Measurements from ENCODE around the gene PTPRF.
"Not testable (repeated sequence)": the region's sequence is repeated elsewhere in the genome, so short reads cannot be mapped to it uniquely, and the experiment has no call there.

The PTPRF gene

GRCh38 chr1:43634721-43635120 lies 104.0 kb downstream of the PTPRF start:
- DNase-seq (ENCODE audit: low read depth) = no peak

- no peak for DNase-seq (ENCODE audit: low read depth)
Observed at GRCh38 chr1:43636006-43636641, 105.4 kb downstream of the PTPRF start.

DNA sequence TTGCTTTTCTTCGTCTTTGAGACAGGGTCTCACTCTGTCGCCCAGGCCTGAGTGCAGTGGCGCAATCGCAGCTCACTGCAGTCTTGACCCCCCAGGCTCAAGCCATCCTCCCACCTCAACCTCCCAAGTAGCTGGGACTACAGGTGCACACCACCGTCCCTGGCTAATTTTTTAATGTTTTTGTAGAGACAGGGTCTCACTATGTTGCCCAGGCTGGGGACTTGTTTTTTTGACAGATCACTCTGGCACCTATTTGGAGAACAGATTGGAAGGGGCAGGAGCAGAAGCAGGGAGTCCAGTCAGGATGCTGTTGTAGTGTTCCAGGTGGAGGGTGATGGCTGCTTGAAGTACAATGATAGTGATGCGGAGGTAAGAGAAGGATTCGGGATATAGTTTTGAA lies 106.6 kb downstream of the PTPRF start:
- no peak for DNase-seq (ENCODE audit: low read depth)

DNA sequence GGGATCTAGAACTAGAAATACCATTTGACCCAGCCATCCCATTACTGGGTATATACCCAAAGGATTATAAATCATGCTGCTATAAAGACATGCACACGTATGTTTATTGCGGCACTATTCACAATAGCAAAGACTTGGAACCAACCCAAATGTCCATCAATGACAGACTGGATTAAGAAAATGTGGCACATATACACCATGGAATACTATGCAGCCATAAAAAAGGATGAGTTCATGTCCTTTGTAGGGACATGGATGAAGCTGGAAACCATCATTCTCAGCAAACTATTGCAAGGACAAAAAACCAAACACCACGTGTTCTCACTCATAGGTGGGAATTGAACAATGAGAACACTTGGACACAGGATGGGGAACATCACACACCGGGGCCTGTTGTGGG lies 107.7 kb downstream of the PTPRF start:
- not testable (repeated sequence) for DNase-seq (ENCODE audit: low read depth)

DNA sequence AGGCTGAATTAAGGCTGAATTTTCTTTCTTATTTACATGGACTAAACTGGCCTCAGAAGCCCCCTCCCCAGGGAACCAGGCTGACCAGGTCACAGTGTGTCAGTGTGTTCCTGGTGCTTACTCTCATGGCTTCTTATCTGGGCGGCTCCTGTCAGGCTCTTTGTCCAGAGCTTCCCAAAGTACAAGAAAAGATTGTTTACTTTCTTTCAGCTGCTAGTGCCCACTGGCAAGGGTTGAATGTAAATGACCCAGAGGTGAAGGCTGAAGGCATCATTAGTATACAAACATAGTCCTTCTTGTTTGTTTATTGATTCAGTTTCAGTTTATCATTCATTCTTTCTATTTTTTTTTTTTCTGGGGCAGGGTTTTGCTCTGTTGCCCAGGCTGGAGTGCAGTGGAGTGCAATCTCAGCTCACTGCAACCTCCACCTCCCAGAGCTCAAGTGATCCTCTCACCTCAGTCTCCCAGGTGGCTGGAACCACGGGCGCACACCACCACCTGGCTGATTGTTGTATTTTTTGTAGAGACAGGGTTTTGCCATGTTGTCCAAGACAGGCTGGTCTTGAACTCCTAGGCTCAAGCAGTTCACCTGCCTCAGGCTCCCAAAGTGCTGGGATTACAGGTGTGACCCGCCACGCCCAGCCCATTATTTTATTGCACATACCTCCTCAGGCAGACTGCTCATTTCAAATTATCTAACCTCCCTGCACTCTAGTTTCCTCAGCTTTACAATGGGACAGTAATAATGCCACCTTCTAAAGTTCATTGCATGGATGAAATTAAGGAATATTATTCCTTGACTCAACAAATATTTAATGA lies 109.5 kb downstream of the PTPRF start:
- DNase-seq (ENCODE audit: low read depth) = no peak

DNA sequence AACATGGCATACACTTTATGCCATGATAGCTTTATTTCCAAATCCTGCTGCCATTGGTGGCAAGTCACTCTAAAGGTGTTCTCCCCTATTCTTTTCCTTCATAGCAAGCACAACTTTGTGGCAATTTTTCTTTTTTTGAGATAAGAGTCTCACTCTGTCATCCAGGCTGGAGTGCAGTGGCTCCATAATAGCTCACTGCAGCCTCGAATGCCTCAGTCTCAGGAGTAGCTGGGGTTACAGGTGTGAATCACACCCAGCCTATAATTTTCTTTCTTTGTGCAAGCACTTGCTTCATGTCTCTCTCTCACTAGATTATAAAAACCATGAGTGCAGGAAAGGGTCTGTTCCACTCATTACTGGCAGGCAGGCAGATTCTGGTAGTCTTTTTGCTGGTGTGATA lies 113.9 kb downstream of the PTPRF start:
- no peak for DNase-seq (ENCODE audit: low read depth)

DNA sequence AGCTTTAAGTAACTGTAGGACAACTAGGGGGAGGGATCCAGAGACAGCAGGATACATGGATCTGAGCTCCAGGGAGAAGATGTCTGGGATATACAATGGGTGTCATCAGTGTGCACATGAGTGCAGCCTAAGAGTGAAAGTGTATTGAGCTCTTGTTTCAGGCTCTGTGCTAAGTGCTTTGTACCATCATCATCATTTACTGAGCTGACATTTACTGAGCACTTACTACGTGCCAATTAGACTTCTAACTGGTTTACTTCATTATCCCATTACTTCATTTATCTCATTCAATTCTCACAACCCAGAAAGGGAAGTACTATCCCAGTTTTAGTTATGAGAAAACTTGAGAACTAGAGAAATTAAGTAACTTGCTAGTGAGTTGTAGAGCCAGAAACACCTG lies 114.8 kb downstream of the PTPRF start:
- no peak for DNase-seq (ENCODE audit: low read depth)

DNA sequence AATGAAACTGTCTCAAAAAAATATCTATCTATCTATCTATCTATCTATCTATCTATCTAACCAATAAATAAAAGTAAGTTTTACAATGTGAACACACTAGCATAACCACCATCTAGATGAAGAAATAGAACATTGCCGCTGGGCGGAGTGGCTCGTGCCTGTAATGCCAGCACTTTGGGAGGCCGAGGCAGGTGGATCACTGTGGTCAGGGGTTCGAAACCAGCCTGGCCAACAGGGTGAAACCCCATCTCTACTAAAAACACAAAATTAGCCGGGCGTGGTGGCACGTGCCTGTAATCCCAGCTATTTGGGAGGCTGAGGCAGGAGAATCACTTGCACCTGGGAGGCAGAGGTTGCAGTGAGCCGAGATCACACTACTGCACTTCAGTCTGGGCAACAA lies 116.6 kb downstream of the PTPRF start:
- DNase-seq (ENCODE audit: low read depth) = not testable (repeated sequence)

DNA sequence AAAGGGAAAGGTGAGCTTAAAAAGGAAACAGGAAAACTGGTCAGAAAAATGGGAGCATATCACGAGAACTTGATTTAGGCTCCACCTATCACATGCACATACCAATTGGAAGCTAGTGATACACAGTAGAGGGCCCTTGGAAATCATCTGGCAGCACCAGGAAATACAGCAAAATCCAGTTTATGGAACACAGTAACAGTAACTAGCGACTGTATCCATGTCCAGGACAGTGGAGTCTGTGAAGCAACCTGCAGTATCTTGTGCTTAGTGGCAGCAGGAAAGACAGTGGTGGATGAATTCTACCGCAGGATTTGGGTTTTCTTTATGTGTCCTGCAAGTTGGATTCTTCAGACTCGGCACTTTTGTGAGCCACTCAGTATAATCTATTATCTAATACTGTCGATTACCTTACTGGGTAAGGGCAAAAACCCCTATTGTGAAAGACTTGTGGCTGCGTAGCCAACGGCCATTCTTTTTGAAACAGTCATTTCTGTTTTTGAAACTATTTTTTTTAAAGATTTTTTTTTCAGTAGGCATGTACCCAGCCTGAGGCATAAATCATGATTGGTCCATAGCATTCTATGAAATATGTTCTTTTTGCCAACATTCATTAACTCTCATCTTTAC lies 117.7 kb downstream of the PTPRF start:
- DNase-seq (ENCODE audit: low read depth) = no peak

- no peak for DNase-seq (ENCODE audit: low read depth)
Observed at GRCh38 chr1:43648876-43649477, 118.3 kb downstream of the PTPRF start.

GRCh38 chr1:43650310-43651085 lies 119.8 kb downstream of the PTPRF start:
- peak; percentile 86 for DNase-seq (ENCODE audit: low read depth)

GRCh38 chr1:43651188-43651587 lies 120.5 kb downstream of the PTPRF start:
- no peak for DNase-seq (ENCODE audit: low read depth)

- no peak for DNase-seq (ENCODE audit: low read depth)
Observed at GRCh38 chr1:43651902-43652301, 121.2 kb downstream of the PTPRF start.

- DNase-seq (ENCODE audit: low read depth) = no peak
Observed at GRCh38 chr1:43653339-43653738, 122.7 kb downstream of the PTPRF start.

- DNase-seq (ENCODE audit: low read depth) = no peak
Observed at GRCh38 chr1:43653893-43654292, 123.2 kb downstream of the PTPRF start.

GRCh38 chr1:43655953-43656352 lies 125.3 kb downstream of the PTPRF start:
- no peak for DNase-seq (ENCODE audit: low read depth)

DNA sequence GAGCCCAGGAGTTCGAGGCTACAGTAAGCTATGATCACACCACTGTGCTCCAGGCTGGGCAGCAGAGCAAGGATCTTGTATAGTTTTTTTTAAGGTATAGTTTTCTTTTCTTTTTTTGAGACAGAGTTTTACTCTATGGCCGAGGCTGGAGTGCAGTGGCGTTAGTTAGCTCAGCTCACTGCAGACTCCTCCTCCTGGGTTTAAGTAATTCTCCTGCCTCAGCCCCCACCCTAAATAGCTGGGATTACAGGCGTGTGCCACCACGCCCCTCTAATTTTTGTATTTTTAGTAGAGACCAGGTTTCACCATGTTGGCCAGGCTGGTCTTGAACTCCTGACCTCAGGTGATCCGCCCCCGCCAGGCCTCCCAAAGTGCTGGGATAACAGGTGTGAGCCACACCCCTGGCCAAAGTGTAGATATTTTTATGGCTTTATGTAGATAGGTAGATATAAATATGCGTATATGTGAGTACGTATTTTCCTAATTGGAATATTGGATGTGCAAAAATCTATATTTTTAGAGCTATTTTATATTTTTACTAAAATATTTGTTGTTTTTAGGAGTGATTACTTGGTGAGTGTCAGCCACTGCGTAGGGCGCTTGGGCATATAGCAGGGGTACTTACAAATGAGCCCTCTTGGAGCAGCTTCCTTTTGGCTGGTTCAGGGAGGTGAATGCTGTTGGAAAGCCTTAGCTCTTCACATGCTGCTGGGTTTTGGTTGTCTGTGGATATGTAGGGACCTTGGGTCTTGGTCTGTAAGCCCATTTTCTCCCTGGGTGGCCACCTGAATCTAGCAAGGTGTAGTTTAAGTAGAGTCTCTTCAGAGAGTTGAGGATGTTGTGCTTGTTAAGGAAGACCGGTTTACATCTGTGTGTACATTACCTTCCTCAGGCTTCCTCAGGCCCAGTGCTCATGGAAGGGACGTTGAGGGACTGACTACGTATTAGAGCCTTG lies 128.8 kb downstream of the PTPRF start:
- no peak for DNase-seq (ENCODE audit: low read depth)

DNA sequence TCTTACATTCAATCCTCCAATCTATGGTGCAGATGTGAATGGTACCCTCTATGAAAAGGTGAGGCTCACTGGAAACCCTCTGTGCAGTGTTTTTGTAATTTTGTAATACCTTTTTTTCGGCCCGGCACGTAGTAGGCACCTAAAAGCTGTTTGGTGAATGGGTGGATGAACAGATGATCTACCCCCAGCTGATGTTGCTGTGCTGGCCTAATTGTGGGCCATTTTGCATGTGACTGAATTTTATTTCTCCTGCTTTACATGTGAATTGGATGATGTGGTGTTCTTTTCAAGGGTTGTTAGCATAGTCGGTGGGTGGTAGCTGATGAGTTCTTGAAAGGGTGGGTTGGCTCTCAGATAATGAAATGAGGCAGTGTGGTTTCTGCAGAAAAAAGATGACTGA lies 129.7 kb downstream of the PTPRF start:
- no peak for DNase-seq (ENCODE audit: low read depth)

DNA sequence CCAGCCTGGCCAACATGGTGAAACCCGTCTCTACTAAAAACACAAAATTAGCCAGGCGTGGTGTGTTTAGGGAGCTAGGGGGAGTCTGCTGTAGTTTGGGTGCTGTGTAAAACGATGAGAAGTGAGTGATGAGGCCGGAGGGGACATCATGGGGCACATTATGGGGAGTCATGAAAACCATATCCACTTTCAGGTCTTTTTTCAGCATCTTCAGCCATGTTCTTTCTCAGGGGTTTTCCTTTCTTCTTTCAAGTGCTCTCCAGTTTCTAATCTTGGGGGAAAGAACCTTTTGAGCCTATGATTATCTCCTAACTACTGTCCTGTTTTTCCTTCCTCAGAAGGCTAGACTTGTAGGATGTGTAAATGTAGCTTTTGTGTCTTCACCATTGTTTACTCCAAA lies 133.7 kb downstream of the PTPRF start:
- DNase-seq (ENCODE audit: low read depth) = no peak

- DNase-seq (ENCODE audit: low read depth) = no peak
Observed at GRCh38 chr1:43666608-43667007, 135.9 kb downstream of the PTPRF start.

DNA sequence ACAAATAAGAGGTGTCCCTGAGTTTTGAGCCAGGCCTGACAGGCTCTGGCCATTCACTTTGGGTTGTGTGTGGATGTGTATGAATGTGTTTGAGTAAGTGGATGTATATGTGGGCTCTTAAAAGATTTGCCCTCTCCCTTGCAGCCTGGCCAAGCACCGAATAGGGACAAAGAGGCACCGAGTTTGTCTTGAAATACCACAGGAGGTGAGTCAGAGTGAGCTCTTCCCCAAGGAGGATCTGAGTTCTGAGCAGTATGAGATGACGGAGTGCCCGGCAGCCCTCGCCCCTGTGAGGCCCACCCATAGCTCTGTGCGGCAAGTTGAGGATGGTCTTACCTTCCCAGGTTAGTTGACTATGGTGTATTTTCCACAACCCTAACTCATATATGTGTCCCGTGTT lies 138.3 kb downstream of the PTPRF start:
- no peak for DNase-seq (ENCODE audit: low read depth)

All from stimulated activated CD8-positive, alpha-beta memory T cell treated with anti-CD3 and anti-CD28 coated beads, Interleukin-12 subunit alpha, Interleukin-12 subunit beta, amount 100 ng/mL, for 1 hour (primary cell).